Activated gamma-delta T cell treated with anti-CD3 and anti-CD28 coated beads, Interleukin-2, amount 50 U/mL, for 16 hours (primary cell): ENCODE data around the gene ZNF853.
A peak's percentile ranks its signal among the peaks of the same experiment; 100 is the strongest.

Source experiments
- DNase-seq: peaks from one replicate; pipeline ENCODE4 v3.0.0-alpha.2; 2020; ENCODE audit warnings: low read depth

Gene ZNF853

GRCh38 chr7:6636741-6637543, 21.5 kb downstream of the ZNF853 start, which contains the start of gene ZNF316:
ZNF316 (plus strand) TSS chr7:6637318; CDS start chr7:6642410, 5,092 bp downstream.
- DNase-seq: peak; percentile 38

- DNase-seq: peak; percentile 55
Measured at GRCh38 chr7:6637544-6638229, 22.3 kb downstream of the ZNF853 start.

- DNase-seq: no peak
Measured at GRCh38 chr7:6639032-6639431, 23.6 kb downstream of the ZNF853 start.

GRCh38 chr7:6639627-6640026, 24.2 kb downstream of the ZNF853 start:
- DNase-seq: no peak

GRCh38 chr7:6640246-6640721, 24.9 kb downstream of the ZNF853 start:
- no peak for DNase-seq

GRCh38 chr7:6641305-6642035, 26.1 kb downstream of the ZNF853 start:
- no peak for DNase-seq

GRCh38 chr7:6642239-6642839, 26.9 kb downstream of the ZNF853 start:
- DNase-seq: no peak

- no peak for DNase-seq
Measured at GRCh38 chr7:6642861-6643640, 27.6 kb downstream of the ZNF853 start.

GRCh38 chr7:6643915-6644625, 28.7 kb downstream of the ZNF853 start:
- DNase-seq: no peak

- DNase-seq: no peak
Measured at GRCh38 chr7:6644728-6645127, 29.3 kb downstream of the ZNF853 start.

GRCh38 chr7:6646465-6646864, 31.1 kb downstream of the ZNF853 start:
- DNase-seq: no peak

GRCh38 chr7:6647080-6647479, 31.7 kb downstream of the ZNF853 start:
- DNase-seq: no peak

GRCh38 chr7:6647541-6647940, 32.1 kb downstream of the ZNF853 start:
- DNase-seq: no peak

GRCh38 chr7:6648066-6648814, 32.8 kb downstream of the ZNF853 start:
- DNase-seq: no peak

GRCh38 chr7:6648815-6649104, 33.4 kb downstream of the ZNF853 start:
- no peak for DNase-seq

- no peak for DNase-seq
Measured at GRCh38 chr7:6649241-6649961, 34.0 kb downstream of the ZNF853 start.

GRCh38 chr7:6650086-6650485, 34.7 kb downstream of the ZNF853 start:
- DNase-seq: no peak

GRCh38 chr7:6650521-6651011, 35.2 kb downstream of the ZNF853 start:
- DNase-seq: no peak

- no peak for DNase-seq
Measured at GRCh38 chr7:6651851-6652445, 36.5 kb downstream of the ZNF853 start.
